ENCODE data around the gene TRIM52. TPM values are rescaled to one million over a fixed set of nuclear protein-coding genes. Genes with fewer than 3 reads are reported as not detected.
A peak's percentile ranks its signal among the peaks of the same experiment; 100 is the strongest.

Gene TRIM52
- total and polyA plus RNA-seq, 9 of the 15 experiments (the other 6 are each of a cell fraction or from before 2014, with no cell fraction given) = 3.3 to 21.9 (median 13.5) TPM

- TF ChIP-seq, protein P1, sequence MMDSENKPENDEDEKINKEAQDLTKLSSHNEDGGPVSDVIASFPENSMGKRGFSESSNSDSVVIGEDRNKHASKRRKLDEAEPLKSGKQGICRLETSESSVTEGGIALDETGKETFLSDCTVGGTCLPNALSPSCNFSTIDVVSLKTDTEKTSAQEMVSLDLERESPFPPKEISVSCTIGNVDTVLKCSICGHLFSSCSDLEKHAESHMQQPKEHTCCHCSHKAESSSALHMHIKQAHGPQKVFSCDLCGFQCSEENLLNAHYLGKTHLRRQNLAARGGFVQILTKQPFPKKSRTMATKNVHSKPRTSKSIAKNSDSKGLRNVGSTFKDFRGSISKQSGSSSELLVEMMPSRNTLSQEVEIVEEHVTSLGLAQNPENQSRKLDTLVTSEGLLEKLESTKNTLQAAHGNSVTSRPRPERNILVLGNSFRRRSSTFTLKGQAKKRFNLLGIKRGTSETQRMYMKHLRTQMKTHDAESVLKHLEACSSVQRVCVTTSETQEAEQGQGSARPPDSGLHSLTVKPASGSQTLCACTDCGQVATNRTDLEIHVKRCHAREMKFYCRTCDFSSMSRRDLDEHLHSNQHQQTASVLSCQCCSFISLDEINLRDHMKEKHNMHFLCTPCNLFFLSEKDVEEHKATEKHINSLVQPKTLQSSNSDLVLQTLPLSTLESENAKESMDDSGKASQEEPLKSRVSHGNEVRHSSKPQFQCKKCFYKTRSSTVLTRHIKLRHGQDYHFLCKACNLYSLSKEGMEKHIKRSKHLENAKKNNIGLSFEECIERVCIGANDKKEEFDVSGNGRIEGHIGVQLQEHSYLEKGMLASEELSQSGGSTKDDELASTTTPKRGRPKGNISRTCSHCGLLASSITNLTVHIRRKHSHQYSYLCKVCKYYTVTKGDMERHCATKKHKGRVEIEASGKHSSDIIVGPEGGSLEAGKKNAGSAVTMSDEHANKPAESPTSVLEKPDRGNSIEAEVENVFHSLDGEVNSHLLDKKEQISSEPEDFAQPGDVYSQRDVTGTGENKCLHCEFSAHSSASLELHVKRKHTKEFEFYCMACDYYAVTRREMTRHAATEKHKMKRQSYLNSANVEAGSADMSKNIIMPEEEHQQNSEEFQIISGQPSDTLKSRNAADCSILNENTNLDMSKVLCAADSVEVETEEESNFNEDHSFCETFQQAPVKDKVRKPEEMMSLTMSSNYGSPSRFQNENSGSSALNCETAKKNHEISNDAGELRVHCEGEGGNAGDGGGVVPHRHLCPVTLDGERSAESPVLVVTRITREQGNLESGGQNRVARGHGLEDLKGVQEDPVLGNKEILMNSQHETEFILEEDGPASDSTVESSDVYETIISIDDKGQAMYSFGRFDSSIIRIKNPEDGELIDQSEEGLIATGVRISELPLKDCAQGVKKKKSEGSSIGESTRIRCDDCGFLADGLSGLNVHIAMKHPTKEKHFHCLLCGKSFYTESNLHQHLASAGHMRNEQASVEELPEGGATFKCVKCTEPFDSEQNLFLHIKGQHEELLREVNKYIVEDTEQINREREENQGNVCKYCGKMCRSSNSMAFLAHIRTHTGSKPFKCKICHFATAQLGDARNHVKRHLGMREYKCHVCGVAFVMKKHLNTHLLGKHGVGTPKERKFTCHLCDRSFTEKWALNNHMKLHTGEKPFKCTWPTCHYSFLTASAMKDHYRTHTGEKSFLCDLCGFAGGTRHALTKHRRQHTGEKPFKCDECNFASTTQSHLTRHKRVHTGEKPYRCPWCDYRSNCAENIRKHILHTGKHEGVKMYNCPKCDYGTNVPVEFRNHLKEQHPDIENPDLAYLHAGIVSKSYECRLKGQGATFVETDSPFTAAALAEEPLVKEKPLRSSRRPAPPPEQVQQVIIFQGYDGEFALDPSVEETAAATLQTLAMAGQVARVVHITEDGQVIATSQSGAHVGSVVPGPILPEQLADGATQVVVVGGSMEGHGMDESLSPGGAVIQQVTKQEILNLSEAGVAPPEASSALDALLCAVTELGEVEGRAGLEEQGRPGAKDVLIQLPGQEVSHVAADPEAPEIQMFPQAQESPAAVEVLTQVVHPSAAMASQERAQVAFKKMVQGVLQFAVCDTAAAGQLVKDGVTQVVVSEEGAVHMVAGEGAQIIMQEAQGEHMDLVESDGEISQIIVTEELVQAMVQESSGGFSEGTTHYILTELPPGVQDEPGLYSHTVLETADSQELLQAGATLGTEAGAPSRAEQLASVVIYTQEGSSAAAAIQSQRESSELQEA (IDR thresholded peaks at IDR 0.05; ENCODE audit: low read depth) = peak; percentile 41; the same call in 1 of the 2 replicates
- TF ChIP-seq KAT7 (CRISPR knock-in tag; IDR thresholded peaks at IDR 0.05; ENCODE audit: borderline replicate concordance) (no peak), RUNX1 (IDR thresholded peaks at IDR 0.05; ENCODE audit: low read depth) (no peak), GABPB2 (CRISPR knock-in tag; conservative IDR thresholded peaks at IDR 0.05) (no peak), HDGF (IDR thresholded peaks at IDR 0.05) (peak; percentile 48; the same call in 1 of the 2 replicates), RBM14 (IDR thresholded peaks at IDR 0.05; ENCODE audit: borderline replicate concordance, insufficient read depth, low read depth, low read length) (no peak), ZNF780A (CRISPR knock-in tag; IDR thresholded peaks at IDR 0.05) (no peak), CBFA2T2 (conservative IDR thresholded peaks at IDR 0.05) (no peak), NEUROD1 (IDR thresholded peaks at IDR 0.05; ENCODE audit: borderline replicate concordance, low read depth, low read length, partially characterized antibody) (no peak), BRD4 (IDR thresholded peaks at IDR 0.05) (no peak), NONO (IDR thresholded peaks at IDR 0.05; ENCODE audit: low read depth in 2 of 2, low read length in 1 of 2) (no peak; a peak in 1 of 4 replicates), ERF (CRISPR knock-in tag; IDR thresholded peaks at IDR 0.05) (no peak), FOXM1 (IDR thresholded peaks at IDR 0.05; ENCODE audit: low read depth) (peak; percentile 49; the same call in 1 of the 2 replicates), FOXM1 (CRISPR knock-in tag; IDR thresholded peaks at IDR 0.05; ENCODE audit: low read depth) (no peak)
- TF ChIP-seq, protein P2, sequence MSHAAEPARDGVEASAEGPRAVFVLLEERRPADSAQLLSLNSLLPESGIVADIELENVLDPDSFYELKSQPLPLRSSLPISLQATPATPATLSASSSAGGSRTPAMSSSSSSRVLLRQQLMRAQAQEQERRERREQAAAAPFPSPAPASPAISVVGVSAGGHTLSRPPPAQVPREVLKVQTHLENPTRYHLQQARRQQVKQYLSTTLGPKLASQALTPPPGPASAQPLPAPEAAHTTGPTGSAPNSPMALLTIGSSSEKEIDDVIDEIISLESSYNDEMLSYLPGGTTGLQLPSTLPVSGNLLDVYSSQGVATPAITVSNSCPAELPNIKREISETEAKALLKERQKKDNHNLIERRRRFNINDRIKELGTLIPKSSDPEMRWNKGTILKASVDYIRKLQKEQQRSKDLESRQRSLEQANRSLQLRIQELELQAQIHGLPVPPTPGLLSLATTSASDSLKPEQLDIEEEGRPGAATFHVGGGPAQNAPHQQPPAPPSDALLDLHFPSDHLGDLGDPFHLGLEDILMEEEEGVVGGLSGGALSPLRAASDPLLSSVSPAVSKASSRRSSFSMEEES (CRISPR knock-in tag; IDR thresholded peaks at IDR 0.05) = no peak
- TF ChIP-seq, protein P3, sequence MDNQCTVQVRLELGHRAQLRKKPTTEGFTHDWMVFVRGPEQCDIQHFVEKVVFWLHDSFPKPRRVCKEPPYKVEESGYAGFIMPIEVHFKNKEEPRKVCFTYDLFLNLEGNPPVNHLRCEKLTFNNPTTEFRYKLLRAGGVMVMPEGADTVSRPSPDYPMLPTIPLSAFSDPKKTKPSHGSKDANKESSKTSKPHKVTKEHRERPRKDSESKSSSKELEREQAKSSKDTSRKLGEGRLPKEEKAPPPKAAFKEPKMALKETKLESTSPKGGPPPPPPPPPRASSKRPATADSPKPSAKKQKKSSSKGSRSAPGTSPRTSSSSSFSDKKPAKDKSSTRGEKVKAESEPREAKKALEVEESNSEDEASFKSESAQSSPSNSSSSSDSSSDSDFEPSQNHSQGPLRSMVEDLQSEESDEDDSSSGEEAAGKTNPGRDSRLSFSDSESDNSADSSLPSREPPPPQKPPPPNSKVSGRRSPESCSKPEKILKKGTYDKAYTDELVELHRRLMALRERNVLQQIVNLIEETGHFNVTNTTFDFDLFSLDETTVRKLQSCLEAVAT (IDR thresholded peaks at IDR 0.05) = peak; percentile 27 to 55; a peak in 1 of 4 replicates
These were observed 44.6 kb downstream of the TRIM52 start (continued) for GRCh38 chr5:181215997-181216989.
